Ovary (tissue), 3 donors: ENCODE measurements around the gene BIN1.

Source experiments
- EP300 ChIP-seq: sonication (generic); formaldehyde crosslinking; IDR thresholded peaks from one replicate; pipeline ENCODE4 v1.6.1; 2017; ENCODE audit warnings: antibody characterized with exemption
- TF ChIP-seq, protein P1 (sequence below), 3 donors: fragments of 450-650 bp in 2 of 3; fragments of 200-600 bp in 1 of 3; IDR thresholded peaks; one replicate each; pipeline versions ENCODE4 v1.5.1 to v1.8.0; 2016 to 2022; ENCODE audit warnings: antibody characterized with exemption in 3 of 3, mild to moderate bottlenecking in 1 of 3
- donor health status: DM: no; HTN: no; CAD: no.

DNA sequence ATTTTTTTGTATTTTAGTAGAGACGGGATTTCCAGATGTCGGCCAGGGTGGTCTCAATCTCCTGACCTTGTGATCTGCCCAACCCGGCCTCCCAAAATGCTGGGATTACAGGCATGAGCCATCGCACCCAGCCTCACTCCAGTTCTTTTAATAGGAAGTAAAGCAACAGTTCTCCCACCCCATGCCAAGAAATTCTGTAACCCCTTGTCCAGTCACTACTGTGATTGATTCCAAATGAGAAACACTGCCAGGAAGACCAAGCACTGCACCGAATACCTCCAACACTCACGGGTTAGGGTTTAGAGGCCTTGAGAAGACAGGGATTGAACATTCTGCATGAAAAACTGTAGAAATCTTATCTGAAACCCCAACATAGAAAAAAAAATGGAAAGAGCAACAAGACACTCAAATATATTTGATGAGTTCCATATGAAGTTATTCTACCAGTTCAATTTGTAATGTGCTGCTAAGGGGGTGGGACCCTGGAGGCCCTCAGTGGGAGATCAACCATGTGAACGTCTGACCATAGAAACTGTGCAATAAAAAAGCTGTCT lies 48.2 kb upstream of the BIN1 start:
- TF ChIP-seq, protein P1, sequence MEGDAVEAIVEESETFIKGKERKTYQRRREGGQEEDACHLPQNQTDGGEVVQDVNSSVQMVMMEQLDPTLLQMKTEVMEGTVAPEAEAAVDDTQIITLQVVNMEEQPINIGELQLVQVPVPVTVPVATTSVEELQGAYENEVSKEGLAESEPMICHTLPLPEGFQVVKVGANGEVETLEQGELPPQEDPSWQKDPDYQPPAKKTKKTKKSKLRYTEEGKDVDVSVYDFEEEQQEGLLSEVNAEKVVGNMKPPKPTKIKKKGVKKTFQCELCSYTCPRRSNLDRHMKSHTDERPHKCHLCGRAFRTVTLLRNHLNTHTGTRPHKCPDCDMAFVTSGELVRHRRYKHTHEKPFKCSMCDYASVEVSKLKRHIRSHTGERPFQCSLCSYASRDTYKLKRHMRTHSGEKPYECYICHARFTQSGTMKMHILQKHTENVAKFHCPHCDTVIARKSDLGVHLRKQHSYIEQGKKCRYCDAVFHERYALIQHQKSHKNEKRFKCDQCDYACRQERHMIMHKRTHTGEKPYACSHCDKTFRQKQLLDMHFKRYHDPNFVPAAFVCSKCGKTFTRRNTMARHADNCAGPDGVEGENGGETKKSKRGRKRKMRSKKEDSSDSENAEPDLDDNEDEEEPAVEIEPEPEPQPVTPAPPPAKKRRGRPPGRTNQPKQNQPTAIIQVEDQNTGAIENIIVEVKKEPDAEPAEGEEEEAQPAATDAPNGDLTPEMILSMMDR (IDR thresholded peaks at IDR 0.05), result no peak
- TF ChIP-seq EP300, result no peak
